Measurements from ENCODE around the gene PLA2G12A. TPM values are rescaled to one million over a fixed set of nuclear protein-coding genes. Genes with fewer than 3 reads are reported as not detected.

PLA2G12A gene
- total and polyA plus RNA-seq, 2 of the 8 experiments (the other 6 are each of a cell fraction or from before 2014, with no cell fraction given), result 26.6 to 47.2 TPM

DNA sequence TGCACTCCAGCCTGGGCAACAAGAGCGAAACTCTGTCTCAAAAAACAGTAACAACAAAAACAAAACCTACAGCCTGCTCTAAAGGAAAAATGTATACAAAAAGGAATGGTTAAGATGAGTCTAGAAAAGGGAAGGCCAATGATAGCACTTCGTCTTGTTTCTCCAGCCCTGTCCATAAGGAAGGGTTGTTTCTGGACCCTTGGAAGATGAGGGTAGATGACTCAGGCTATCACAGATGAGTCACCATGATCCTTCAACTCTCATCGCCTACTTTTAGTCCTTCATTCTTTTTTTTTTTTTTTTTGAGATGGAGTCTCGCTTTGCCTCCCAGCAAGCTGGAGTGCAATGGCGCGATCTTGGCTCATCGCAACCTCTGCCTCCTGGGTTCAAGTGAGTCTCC, 8.8 kb downstream of the PLA2G12A start (continued):
- TF ChIP-seq, protein P1, sequence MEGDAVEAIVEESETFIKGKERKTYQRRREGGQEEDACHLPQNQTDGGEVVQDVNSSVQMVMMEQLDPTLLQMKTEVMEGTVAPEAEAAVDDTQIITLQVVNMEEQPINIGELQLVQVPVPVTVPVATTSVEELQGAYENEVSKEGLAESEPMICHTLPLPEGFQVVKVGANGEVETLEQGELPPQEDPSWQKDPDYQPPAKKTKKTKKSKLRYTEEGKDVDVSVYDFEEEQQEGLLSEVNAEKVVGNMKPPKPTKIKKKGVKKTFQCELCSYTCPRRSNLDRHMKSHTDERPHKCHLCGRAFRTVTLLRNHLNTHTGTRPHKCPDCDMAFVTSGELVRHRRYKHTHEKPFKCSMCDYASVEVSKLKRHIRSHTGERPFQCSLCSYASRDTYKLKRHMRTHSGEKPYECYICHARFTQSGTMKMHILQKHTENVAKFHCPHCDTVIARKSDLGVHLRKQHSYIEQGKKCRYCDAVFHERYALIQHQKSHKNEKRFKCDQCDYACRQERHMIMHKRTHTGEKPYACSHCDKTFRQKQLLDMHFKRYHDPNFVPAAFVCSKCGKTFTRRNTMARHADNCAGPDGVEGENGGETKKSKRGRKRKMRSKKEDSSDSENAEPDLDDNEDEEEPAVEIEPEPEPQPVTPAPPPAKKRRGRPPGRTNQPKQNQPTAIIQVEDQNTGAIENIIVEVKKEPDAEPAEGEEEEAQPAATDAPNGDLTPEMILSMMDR (IDR thresholded peaks at IDR 0.05; ENCODE audit: control extremely low read depth in 1 of 3, insufficient read depth in 1 of 3, low read depth in 1 of 3, low read length in 3 of 3), result no peak
- no peak for TF ChIP-seq CHD1 (IDR thresholded peaks at IDR 0.05; ENCODE audit: low read depth, low read length)
- no peak for TF ChIP-seq JUN (IDR thresholded peaks at IDR 0.05; ENCODE audit: low read depth, low read length)
- TF ChIP-seq RAD21 (IDR thresholded peaks at IDR 0.05 in 1 of 2, conservative IDR thresholded peaks at IDR 0.05 in 1 of 2; ENCODE audit: low read depth in 2 of 2, low read length in 2 of 2), result no peak
- TF ChIP-seq, protein P2, sequence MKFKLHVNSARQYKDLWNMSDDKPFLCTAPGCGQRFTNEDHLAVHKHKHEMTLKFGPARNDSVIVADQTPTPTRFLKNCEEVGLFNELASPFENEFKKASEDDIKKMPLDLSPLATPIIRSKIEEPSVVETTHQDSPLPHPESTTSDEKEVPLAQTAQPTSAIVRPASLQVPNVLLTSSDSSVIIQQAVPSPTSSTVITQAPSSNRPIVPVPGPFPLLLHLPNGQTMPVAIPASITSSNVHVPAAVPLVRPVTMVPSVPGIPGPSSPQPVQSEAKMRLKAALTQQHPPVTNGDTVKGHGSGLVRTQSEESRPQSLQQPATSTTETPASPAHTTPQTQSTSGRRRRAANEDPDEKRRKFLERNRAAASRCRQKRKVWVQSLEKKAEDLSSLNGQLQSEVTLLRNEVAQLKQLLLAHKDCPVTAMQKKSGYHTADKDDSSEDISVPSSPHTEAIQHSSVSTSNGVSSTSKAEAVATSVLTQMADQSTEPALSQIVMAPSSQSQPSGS (IDR thresholded peaks at IDR 0.05; ENCODE audit: low read length), result no peak
- TF ChIP-seq EZH2 (IDR thresholded peaks at IDR 0.05; ENCODE audit: low read depth, low read length, severe bottlenecking), result no peak
- TF ChIP-seq GTF2F1 (IDR thresholded peaks at IDR 0.05; ENCODE audit: borderline replicate concordance, low read depth, low read length), result no peak
